GM12891 (cell line): ENCODE data around the gene CDH6.

ENCODE experiments used
- PAX5 ChIP-seq: IDR thresholded peaks from 2 replicates; pipeline ENCODE4 v1.6.1; 2011; ENCODE audit warnings: low read length, moderate library complexity, mild to moderate bottlenecking; ENCODE audit not compliant: insufficient read depth, severe bottlenecking
- POLR2A ChIP-seq: IDR thresholded peaks from 2 replicates; pipeline ENCODE4 v1.6.1; 2011; ENCODE audit warnings: low read depth, low read length, control low read depth
- POLR2AphosphoS5 ChIP-seq: IDR thresholded peaks from 2 replicates; pipeline ENCODE4 v1.6.1; 2011; ENCODE audit warnings: low read depth, low read length, control low read depth
- TAF1 ChIP-seq: IDR thresholded peaks from 2 replicates; pipeline ENCODE4 v1.6.1; 2011; ENCODE audit warnings: low read depth, low read length, control low read depth

- TF ChIP-seq POLR2A (no peak), POLR2AphosphoS5 (no peak), TAF1 (no peak), PAX5 (no peak)
Observed at GRCh38 chr5:31287985-31288384, 94.5 kb downstream of the CDH6 start.
